Keratinocyte (primary cell): ENCODE results near the gene ALLC. TPM values are rescaled to one million over a fixed set of nuclear protein-coding genes. Genes with fewer than 3 reads are reported as not detected.

Source experiments
- DNase-seq: peaks from one replicate; pipeline ENCODE4 v3.0.0-alpha.2; 2011; ENCODE audit warnings: low read depth, missing footprints, low spot score
- FAIRE-seq: peaks from 2 replicates; lab custom pipeline; 2011; peaks lifted over from hg19 to GRCh38; lab: Jason Lieb, UNC
- H2AFZ ChIP-seq: 2 replicates; pipeline ENCODE4 v1.6.0; 2012; ENCODE audit warnings: low read length, control low read depth, inconsistent platforms; ENCODE audit not compliant: control insufficient read depth
- H3K27ac ChIP-seq: 2 replicates; pipeline ENCODE4 v1.5.1; 2011; ENCODE audit warnings: low read length; ENCODE audit not compliant: control insufficient read depth, insufficient read depth
- H3K27me3 ChIP-seq: 3 replicates; pipeline ENCODE4 v1.6.0; 2011; ENCODE audit warnings: low read length; ENCODE audit not compliant: control insufficient read depth, insufficient read depth; ENCODE audit errors: extremely low read depth
- H3K36me3 ChIP-seq, 2 experiments: 2 replicates in 1 of 2; 3 replicates in 1 of 2; pipeline ENCODE4 v1.5.1; 2011; ENCODE audit warnings: low read length in 2 of 2, mild to moderate bottlenecking in 1 of 2; ENCODE audit not compliant: control insufficient read depth in 2 of 2, insufficient read depth in 2 of 2; ENCODE audit errors: extremely low read depth in 1 of 2
- H3K4me1 ChIP-seq: 3 replicates; pipeline ENCODE4 v1.5.1; 2011; ENCODE audit warnings: low read length; ENCODE audit not compliant: control insufficient read depth, insufficient read depth; ENCODE audit errors: extremely low read depth
- H3K4me2 ChIP-seq: 3 replicates; pipeline ENCODE4 v1.6.0; 2011; ENCODE audit warnings: low read depth, low read length; ENCODE audit not compliant: control insufficient read depth, insufficient read depth; ENCODE audit errors: extremely low read depth
- H3K4me3 ChIP-seq, 3 experiments: fragments of 200-600 bp in 1 of 3; sonication (generic) in 1 of 3; 2 replicates in 2 of 3; 3 replicates in 1 of 3; pipeline ENCODE4 v1.5.1; 2011 to 2016; ENCODE audit warnings: low read length in 3 of 3, mild to moderate bottlenecking in 3 of 3, control low read depth in 2 of 3, inconsistent platforms in 1 of 3, low read depth in 1 of 3, mixed read lengths in 1 of 3, mixed run types in 1 of 3, moderate library complexity in 1 of 3; ENCODE audit not compliant: control insufficient read depth in 2 of 3, insufficient read depth in 2 of 3; ENCODE audit errors: extremely low read depth in 1 of 3
- H3K79me2 ChIP-seq: 2 replicates; pipeline ENCODE4 v1.6.0; 2012; ENCODE audit warnings: low read length; ENCODE audit not compliant: control insufficient read depth, insufficient read depth
- H3K9ac ChIP-seq: 3 replicates; pipeline ENCODE4 v1.6.0; 2011; ENCODE audit warnings: low read length; ENCODE audit not compliant: control insufficient read depth, insufficient read depth; ENCODE audit errors: extremely low read depth
- H3K9me1 ChIP-seq: 3 replicates; pipeline ENCODE4 v1.6.0; 2011; ENCODE audit warnings: low read length; ENCODE audit not compliant: control insufficient read depth, insufficient read depth; ENCODE audit errors: extremely low read depth
- H3K9me3 ChIP-seq: 2 replicates; pipeline ENCODE4 v1.5.1; 2012; ENCODE audit warnings: low read depth, low read length; ENCODE audit not compliant: control insufficient read depth
- H4K20me1 ChIP-seq: 3 replicates; pipeline ENCODE4 v1.6.0; 2011; ENCODE audit warnings: low read length; ENCODE audit not compliant: control insufficient read depth, insufficient read depth; ENCODE audit errors: extremely low read depth
- CTCF ChIP-seq, 3 experiments: IDR thresholded peaks in 1 of 3; conservative IDR thresholded peaks in 1 of 3; optimal IDR thresholded peaks in 1 of 3; 2 replicates in 2 of 3; 3 replicates in 1 of 3; pipeline versions ENCODE3 to v1.5.1; 2011; ENCODE audit warnings: low read length in 3 of 3, mild to moderate bottlenecking in 3 of 3, moderate library complexity in 2 of 3, control low read depth in 1 of 3, inconsistent platforms in 1 of 3; ENCODE audit not compliant: insufficient read depth in 2 of 3; ENCODE audit errors: extremely low read depth in 1 of 3
- EZH2 ChIP-seq: IDR thresholded peaks from one replicate; pipeline ENCODE4 v1.6.1; 2012; ENCODE audit warnings: inconsistent platforms, mild to moderate bottlenecking, low read length, moderate library complexity
- dilution Hi-C: fragments of 300-500 bp; cut with MboI; formaldehyde crosslinking; loops from one replicate; pipeline ENCODE4 v1.7.0; 2020; ENCODE audit warnings: low sequenced_read_pairs; ENCODE audit not compliant: extremely low pct_ligation_motif_present
- polyA plus RNA-seq, 5 experiments: library from polyadenylated mRNA; depleted of rRNA in 3 of 5; stranded (reverse) in 3 of 5; stranded (forward) in 1 of 5; unstranded in 1 of 5; fragments of >200 nt; gene quantifications; 1 replicate in 1 of 5; 2 replicates in 3 of 5; 3 replicates in 1 of 5; pipeline versions ENCODE4 v1.2.1 to v1.2.3, GENCODE V29; 2011 to 2012; ENCODE audit warnings: missing spikeins in 2 of 5, low read depth in 1 of 5, low replicate concordance in 1 of 5

Gene ALLC
- polyA plus RNA-seq, 1 donor (not counting 4 experiments of a cell fraction or from before 2014, with no cell fraction given): not detected

GRCh38 chr2:3610415-3610814, 47.6 kb upstream of the ALLC start:
- dilution Hi-C loops: no loop called here
- Histone ChIP-seq H3K9me1 (no peaks in the 10 kb centered on the region), H3K9ac (no peak overlapping the region), H3K79me2 (no peaks in the 10 kb centered on the region), H3K4me3 (no peak overlapping the region), H3K4me1 (no peaks in the 10 kb centered on the region), H2AFZ (no peak overlapping the region), H3K36me3 (no peaks in the 10 kb centered on the region), H4K20me1 (no peaks in the 10 kb centered on the region), H3K27me3 (peaks cover 3% of the 10 kb centered on the region), H3K9me3 (no peaks in the 10 kb centered on the region), H3K27ac (no peak overlapping the region), H3K4me2 (no peak overlapping the region)
- DNase-seq (no peak), FAIRE-seq (no peak)
- TF ChIP-seq CTCF (optimal IDR thresholded peaks at IDR 0.05 in 1 of 3, IDR thresholded peaks at IDR 0.05 in 1 of 3, conservative IDR thresholded peaks at IDR 0.05 in 1 of 3; ENCODE audit: extremely low read depth in 1 of 3, insufficient read depth in 2 of 3, low read length in 3 of 3) (no peak), EZH2 (no peak)

GRCh38 chr2:3610881-3611505, 47.0 kb upstream of the ALLC start:
- Histone ChIP-seq H2AFZ (no peak overlapping the region), H4K20me1 (no peaks in the 10 kb centered on the region), H3K9me1 (no peaks in the 10 kb centered on the region), H3K4me3 (no peak overlapping the region), H3K9ac (no peak overlapping the region), H3K4me1 (no peaks in the 10 kb centered on the region), H3K36me3 (no peaks in the 10 kb centered on the region), H3K4me2 (no peak overlapping the region), H3K9me3 (no peaks in the 10 kb centered on the region), H3K27me3 (peaks cover 3% of the 10 kb centered on the region), H3K79me2 (no peaks in the 10 kb centered on the region), H3K27ac (no peak overlapping the region)
- FAIRE-seq: no peak
- no peak for TF ChIP-seq EZH2
- no peak for TF ChIP-seq CTCF (optimal IDR thresholded peaks at IDR 0.05 in 1 of 3, IDR thresholded peaks at IDR 0.05 in 1 of 3, conservative IDR thresholded peaks at IDR 0.05 in 1 of 3; ENCODE audit: extremely low read depth in 1 of 3, insufficient read depth in 2 of 3, low read length in 3 of 3)
- dilution Hi-C loops: no loop called here
- DNase-seq: no peak
